Loucy (cell line): ENCODE data around the gene MOCS3.

ENCODE experiments used
- H2AFZ ChIP-seq: fragments of 200-600 bp; sonication (generic); 2 replicates; pipeline ENCODE4 v1.6.0; 2016; ENCODE audit warnings: antibody characterized with exemption, mild to moderate bottlenecking, low read length, moderate library complexity
- H3F3A ChIP-seq: fragments of 200-600 bp; 2 replicates; pipeline ENCODE4 v1.6.0; 2016; ENCODE audit warnings: antibody characterized with exemption, low read depth, mild to moderate bottlenecking
- H3K27me3 ChIP-seq: fragments of 200-600 bp; sonication (generic); 2 replicates; pipeline ENCODE4 v1.6.1; 2014; ENCODE audit warnings: low read length, mild to moderate bottlenecking; ENCODE audit not compliant: insufficient read depth, poor library complexity, severe bottlenecking
- H3K36me3 ChIP-seq: fragments of 200-600 bp; sonication (generic); 2 replicates; pipeline ENCODE4 v1.6.1; 2016; ENCODE audit warnings: low read length; ENCODE audit not compliant: insufficient read depth
- H3K4me1 ChIP-seq: fragments of 200-600 bp; sonication (generic); 2 replicates; pipeline ENCODE4 v1.5.1; 2014; ENCODE audit warnings: low read length, mild to moderate bottlenecking; ENCODE audit not compliant: insufficient read depth, poor library complexity, severe bottlenecking
- H3K4me2 ChIP-seq: fragments of 200-600 bp; sonication (generic); 2 replicates; pipeline ENCODE4 v1.6.0; 2014; ENCODE audit warnings: antibody characterized with exemption, low read length, low read depth, mild to moderate bottlenecking; ENCODE audit not compliant: poor library complexity, severe bottlenecking
- H3K4me3 ChIP-seq: fragments of 200-600 bp; sonication (generic); 2 replicates; pipeline ENCODE4 v1.5.1; 2014; ENCODE audit warnings: low read length, mild to moderate bottlenecking, mixed read lengths; ENCODE audit not compliant: poor library complexity, severe bottlenecking
- H3K79me2 ChIP-seq: fragments of 200-600 bp; sonication (generic); 2 replicates; pipeline ENCODE4 v1.6.1; 2014; ENCODE audit warnings: low read length; ENCODE audit not compliant: insufficient read depth
- H3K9ac ChIP-seq: fragments of 200-600 bp; sonication (generic); 2 replicates; pipeline ENCODE4 v1.6.0; 2014; ENCODE audit warnings: mild to moderate bottlenecking, low read depth, low read length, moderate library complexity; ENCODE audit not compliant: poor library complexity, severe bottlenecking
- H3K9me2 ChIP-seq: fragments of 200-600 bp; sonication (generic); replicated peaks from 2 replicates; pipeline ENCODE4 v1.6.1; 2016; ENCODE audit warnings: low read depth, low read length, mixed read lengths
- H3K9me3 ChIP-seq: fragments of 200-600 bp; sonication (generic); 2 replicates; pipeline ENCODE4 v1.6.1; 2014; ENCODE audit warnings: mild to moderate bottlenecking, antibody characterized with exemption, low read length, low read depth; ENCODE audit not compliant: insufficient read depth
- H4K20me1 ChIP-seq: fragments of 200-600 bp; sonication (generic); 2 replicates; pipeline ENCODE4 v1.6.0; 2014; ENCODE audit warnings: antibody characterized with exemption, low read length, mild to moderate bottlenecking; ENCODE audit not compliant: insufficient read depth, poor library complexity, severe bottlenecking
- EZH2phosphoT487 ChIP-seq: fragments of 200-600 bp; IDR thresholded peaks from 2 replicates; pipeline ENCODE4 v1.6.1; 2018; ENCODE audit warnings: antibody characterized with exemption, mild to moderate bottlenecking, moderate library complexity, borderline replicate concordance
- TF ChIP-seq, protein P1 (sequence below): fragments of 200-600 bp; sonication (generic); conservative IDR thresholded peaks from 2 replicates; pipeline ENCODE4 v1.5.1; 2014; ENCODE audit warnings: mild to moderate bottlenecking, antibody characterized with exemption, low read length

Gene MOCS3

DNA sequence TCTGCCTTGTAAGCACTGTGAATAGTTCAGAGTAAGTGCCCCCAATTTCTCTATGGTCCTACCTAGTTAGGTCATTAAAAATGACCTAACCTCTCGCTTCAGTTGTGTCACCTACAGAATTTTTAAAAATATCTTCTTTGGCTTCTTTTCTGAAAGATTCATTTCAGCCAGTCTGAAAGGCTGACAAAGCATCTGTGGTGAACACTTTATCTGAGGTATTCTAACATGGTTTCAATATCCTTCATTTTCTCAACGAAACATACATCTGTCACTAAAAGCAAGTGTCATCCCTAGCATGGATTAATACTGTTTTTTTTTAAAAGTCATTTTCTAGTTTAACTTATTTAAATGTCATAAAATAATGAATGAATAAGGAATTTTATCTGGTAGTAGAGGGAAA, 5.4 kb upstream of the MOCS3 start:
- peaks cover 54% of the 10 kb centered on the region; the same call in 1 of the 2 replicates for H3K36me3 ChIP-seq
- H3K4me2 ChIP-seq: peak overlapping the region; percentile 93
- H3K9me3 ChIP-seq: no peaks in the 10 kb centered on the region
- H4K20me1 ChIP-seq: peaks cover 70% of the 10 kb centered on the region
- peaks cover 69% of the 10 kb centered on the region for H3K79me2 ChIP-seq
- TF ChIP-seq, protein P1, sequence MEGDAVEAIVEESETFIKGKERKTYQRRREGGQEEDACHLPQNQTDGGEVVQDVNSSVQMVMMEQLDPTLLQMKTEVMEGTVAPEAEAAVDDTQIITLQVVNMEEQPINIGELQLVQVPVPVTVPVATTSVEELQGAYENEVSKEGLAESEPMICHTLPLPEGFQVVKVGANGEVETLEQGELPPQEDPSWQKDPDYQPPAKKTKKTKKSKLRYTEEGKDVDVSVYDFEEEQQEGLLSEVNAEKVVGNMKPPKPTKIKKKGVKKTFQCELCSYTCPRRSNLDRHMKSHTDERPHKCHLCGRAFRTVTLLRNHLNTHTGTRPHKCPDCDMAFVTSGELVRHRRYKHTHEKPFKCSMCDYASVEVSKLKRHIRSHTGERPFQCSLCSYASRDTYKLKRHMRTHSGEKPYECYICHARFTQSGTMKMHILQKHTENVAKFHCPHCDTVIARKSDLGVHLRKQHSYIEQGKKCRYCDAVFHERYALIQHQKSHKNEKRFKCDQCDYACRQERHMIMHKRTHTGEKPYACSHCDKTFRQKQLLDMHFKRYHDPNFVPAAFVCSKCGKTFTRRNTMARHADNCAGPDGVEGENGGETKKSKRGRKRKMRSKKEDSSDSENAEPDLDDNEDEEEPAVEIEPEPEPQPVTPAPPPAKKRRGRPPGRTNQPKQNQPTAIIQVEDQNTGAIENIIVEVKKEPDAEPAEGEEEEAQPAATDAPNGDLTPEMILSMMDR: no peak
- TF ChIP-seq EZH2phosphoT487: no peak
- H3F3A ChIP-seq: no peaks in the 10 kb centered on the region
- no peak overlapping the region for H2AFZ ChIP-seq
- no peak overlapping the region for H3K9ac ChIP-seq
- no peaks in the 10 kb centered on the region for H3K27me3 ChIP-seq
- H3K4me3 ChIP-seq: no peak overlapping the region
- peaks cover 23% of the 10 kb centered on the region for H3K4me1 ChIP-seq
- H3K9me2 ChIP-seq: no peaks in the 10 kb centered on the region

DNA sequence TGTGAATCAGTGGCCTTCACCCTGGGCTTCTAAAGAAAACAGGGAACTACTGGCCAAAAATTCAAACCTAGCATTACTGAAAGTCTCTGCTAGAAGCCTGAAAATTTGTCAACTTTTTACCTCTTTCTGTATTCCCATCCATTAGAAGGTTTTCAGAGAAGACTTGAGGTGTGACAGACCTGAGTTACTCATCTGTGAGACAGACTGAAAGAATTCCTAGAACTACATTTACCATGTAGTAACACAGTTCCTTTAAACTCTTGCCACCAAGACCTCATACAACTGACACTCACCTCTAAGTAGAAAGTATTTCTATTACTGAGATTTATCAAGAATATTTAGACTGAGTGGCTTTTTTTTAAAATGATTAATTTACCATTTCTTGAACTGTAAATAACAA, 4.8 kb upstream of the MOCS3 start:
- Histone ChIP-seq H4K20me1 (peaks cover 71% of the 10 kb centered on the region), H3K9me3 (no peaks in the 10 kb centered on the region), H3K27me3 (no peaks in the 10 kb centered on the region), H3K36me3 (peaks cover 47% of the 10 kb centered on the region; the same call in 1 of the 2 replicates), H3K79me2 (peaks cover 73% of the 10 kb centered on the region), H3K4me3 (no peak overlapping the region), H2AFZ (no peak overlapping the region), H3K9me2 (no peaks in the 10 kb centered on the region), H3K4me2 (peak overlapping the region; percentile 93), H3K9ac (no peak overlapping the region), H3K4me1 (peaks cover 23% of the 10 kb centered on the region), H3F3A (no peaks in the 10 kb centered on the region)
- TF ChIP-seq, protein P1: no peak
- no peak for TF ChIP-seq EZH2phosphoT487

DNA sequence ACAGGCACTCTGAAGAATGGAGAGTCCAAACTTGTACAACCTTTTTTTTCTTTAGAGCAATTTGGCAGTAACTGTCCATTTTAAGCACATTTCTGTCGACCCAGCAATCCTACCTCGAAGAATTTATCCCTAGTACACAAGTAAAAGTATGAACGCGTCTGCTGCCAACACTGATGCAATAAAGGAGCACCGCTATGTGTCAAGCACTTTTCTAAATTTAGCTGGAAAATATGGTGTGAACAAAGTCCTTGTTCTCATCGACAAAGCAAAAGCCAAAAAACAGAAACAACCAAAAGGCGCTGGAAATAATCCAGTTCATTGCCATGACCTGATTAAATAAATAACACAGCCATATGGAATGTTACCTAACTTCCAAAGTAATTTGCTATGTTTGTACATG, 1.3 kb upstream of the MOCS3 start:
- TF ChIP-seq EZH2phosphoT487: no peak
- TF ChIP-seq, protein P1: no peak
- Histone ChIP-seq H2AFZ (no peak overlapping the region), H3F3A (no peaks in the 10 kb centered on the region), H3K9me3 (no peaks in the 10 kb centered on the region), H3K36me3 (peaks cover 16% of the 10 kb centered on the region; the same call in 1 of the 2 replicates), H3K4me3 (peak overlapping the region; percentile 95), H3K9me2 (no peaks in the 10 kb centered on the region), H4K20me1 (peaks cover 53% of the 10 kb centered on the region), H3K79me2 (peaks cover 74% of the 10 kb centered on the region), H3K4me2 (peak overlapping the region; percentile 93), H3K4me1 (peaks cover 27% of the 10 kb centered on the region), H3K9ac (peak overlapping the region; percentile 88), H3K27me3 (no peaks in the 10 kb centered on the region)
